ENCODE measurements around the gene OBSCN. TPM values are rescaled to one million over a fixed set of nuclear protein-coding genes. Genes with fewer than 3 reads are reported as not detected.

The OBSCN gene
- total and polyA plus RNA-seq, 2 donors (not counting 1 experiment from before 2014, with no cell fraction given): 10.0 to 63.9 TPM

- TF ChIP-seq EZH2 (IDR thresholded peaks at IDR 0.05; ENCODE audit: borderline replicate concordance, insufficient read depth, low read depth, low read length, poor library complexity, severe bottlenecking): no peak
- H3K27ac Mint-ChIP-seq: no peak overlapping the region
- no peaks in the 10 kb centered on the region for H3K27me3 ChIP-seq (replicated peaks in 1 of 4; ENCODE audit: control extremely low read depth in 1 of 4, control insufficient read depth in 3 of 4, insufficient read depth in 4 of 4, low read length in 3 of 4)
- WGBS (ENCODE audit: insufficient coverage): 87% methylated on average over 2 of the region's 2 CpGs
- intact Hi-C loops (cut with micrococcal nuclease): no loop called here
- ATAC-seq (ENCODE audit: low read depth) (no peak), DNase-seq (no peak)
- H3K79me2 ChIP-seq (ENCODE audit: control insufficient read depth, insufficient read depth, low read length): no peaks in the 10 kb centered on the region
- H3K4me3 ChIP-seq (ENCODE audit: control extremely low read depth in 1 of 5, extremely low read depth in 1 of 5, insufficient read depth in 1 of 5, low read depth in 2 of 5, low read length in 4 of 5): no peak overlapping the region
- peaks cover 3 to 28% (median 23%) of the 10 kb centered on the region in 3 donors for H3K9me3 ChIP-seq (ENCODE audit: control extremely low read depth in 1 of 3, control insufficient read depth in 2 of 3, insufficient read depth in 1 of 3, low read length in 2 of 3)
- no peak overlapping the region for H3K4me3 Mint-ChIP-seq
- no peak overlapping the region for H3K27ac ChIP-seq (ENCODE audit: low read length in 2 of 2)
- CTCF ChIA-PET: no interaction called here
- no peaks in the 10 kb centered on the region for H4K20me1 ChIP-seq (ENCODE audit: control insufficient read depth, insufficient read depth, low read length, poor library complexity, severe bottlenecking)
- H3K27me3 Mint-ChIP-seq: no peaks in the 10 kb centered on the region
- no peak overlapping the region for H3K4me2 ChIP-seq (replicated peaks; ENCODE audit: low read depth, low read length, poor library complexity, severe bottlenecking)
- POLR2A ChIA-PET: no interaction called here
- no peak overlapping the region for H2AFZ ChIP-seq (ENCODE audit: insufficient read depth, low read depth, low read length, poor library complexity, severe bottlenecking)
- no peak overlapping the region for H3K9ac ChIP-seq (ENCODE audit: low read length)
- no peaks in the 10 kb centered on the region for H3K4me1 ChIP-seq (ENCODE audit: control insufficient read depth in 2 of 2, insufficient read depth in 2 of 2, low read length in 2 of 2)
- no peaks in the 10 kb centered on the region for H3K36me3 ChIP-seq (replicated peaks in 1 of 2; ENCODE audit: control extremely low read depth in 1 of 2, control insufficient read depth in 1 of 2, extremely low read depth in 1 of 2, insufficient read depth in 2 of 2, low read length in 1 of 2)
- peaks cover 22% of the 10 kb centered on the region for H3K9me3 Mint-ChIP-seq (ENCODE audit: insufficient read depth)
- H3K4me1 Mint-ChIP-seq: no peaks in the 10 kb centered on the region
Measured at GRCh38 chr1:228297822-228298221, 90.0 kb downstream of the OBSCN start.

DNA sequence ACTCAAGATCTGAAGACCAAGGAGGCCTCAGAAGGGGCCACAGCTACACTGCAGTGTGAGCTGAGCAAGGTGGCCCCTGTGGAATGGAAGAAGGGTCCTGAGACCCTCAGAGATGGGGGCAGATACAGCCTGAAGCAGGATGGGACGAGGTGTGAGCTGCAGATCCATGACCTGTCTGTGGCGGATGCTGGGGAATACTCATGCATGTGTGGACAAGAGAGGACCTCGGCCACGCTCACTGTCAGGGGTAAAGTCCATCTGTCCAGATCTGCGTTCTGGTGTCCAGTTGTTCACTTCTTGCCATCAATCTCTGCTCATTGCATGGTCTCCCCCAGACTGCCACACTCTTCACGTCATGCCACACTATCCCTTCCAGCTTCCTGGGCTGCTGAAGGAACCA, 90.6 kb downstream of the OBSCN start:
- no peaks in the 10 kb centered on the region for H3K27me3 Mint-ChIP-seq
- peaks cover 3 to 34% (median 30%) of the 10 kb centered on the region in 3 donors for H3K9me3 ChIP-seq (ENCODE audit: control extremely low read depth in 1 of 3, control insufficient read depth in 2 of 3, insufficient read depth in 1 of 3, low read length in 2 of 3)
- H3K4me3 ChIP-seq (ENCODE audit: control extremely low read depth in 1 of 5, extremely low read depth in 1 of 5, insufficient read depth in 1 of 5, low read depth in 2 of 5, low read length in 4 of 5): no peak overlapping the region
- H3K27me3 ChIP-seq (replicated peaks in 1 of 4; ENCODE audit: control extremely low read depth in 1 of 4, control insufficient read depth in 3 of 4, insufficient read depth in 4 of 4, low read length in 3 of 4): no peaks in the 10 kb centered on the region
- no peak overlapping the region for H3K4me2 ChIP-seq (replicated peaks; ENCODE audit: low read depth, low read length, poor library complexity, severe bottlenecking)
- no peak overlapping the region for H3K4me3 Mint-ChIP-seq
- intact Hi-C loops (cut with micrococcal nuclease): no loop called here
- H3K79me2 ChIP-seq (ENCODE audit: control insufficient read depth, insufficient read depth, low read length): no peaks in the 10 kb centered on the region
- no peaks in the 10 kb centered on the region for H3K4me1 ChIP-seq (ENCODE audit: control insufficient read depth in 2 of 2, insufficient read depth in 2 of 2, low read length in 2 of 2)
- no peaks in the 10 kb centered on the region for H4K20me1 ChIP-seq (ENCODE audit: control insufficient read depth, insufficient read depth, low read length, poor library complexity, severe bottlenecking)
- ATAC-seq (ENCODE audit: low read depth) (no peak), DNase-seq (no peak)
- H3K36me3 ChIP-seq (replicated peaks in 1 of 2; ENCODE audit: control extremely low read depth in 1 of 2, control insufficient read depth in 1 of 2, extremely low read depth in 1 of 2, insufficient read depth in 2 of 2, low read length in 1 of 2): no peaks in the 10 kb centered on the region
- H3K27ac ChIP-seq (ENCODE audit: low read length in 2 of 2): no peak overlapping the region
- ChIA-PET CTCF (no interaction called here), POLR2A (no interaction called here)
- peaks cover 24% of the 10 kb centered on the region for H3K9me3 Mint-ChIP-seq (ENCODE audit: insufficient read depth)
- H2AFZ ChIP-seq (ENCODE audit: insufficient read depth, low read depth, low read length, poor library complexity, severe bottlenecking): no peak overlapping the region
- WGBS (ENCODE audit: insufficient coverage): 96% methylated on average over 6 of the region's 6 CpGs
- no peaks in the 10 kb centered on the region for H3K4me1 Mint-ChIP-seq
- no peak for TF ChIP-seq CTCF (IDR thresholded peaks at IDR 0.05)
- H3K27ac Mint-ChIP-seq: no peak overlapping the region
- no peak overlapping the region for H3K9ac ChIP-seq (ENCODE audit: low read length)
